SK-N-MC (cell line): ENCODE data around the gene RPUSD1.
"Not testable (repeated sequence)": the region's sequence is repeated elsewhere in the genome, so short reads cannot be mapped to it uniquely, and the experiment has no call there.

Experiments
- EZH2 ChIP-seq: fragments of 200-600 bp; sonication (generic); IDR thresholded peaks from one replicate; pipeline ENCODE4 v1.6.1; 2017; ENCODE audit warnings: antibody characterized with exemption
- FOXP2 ChIP-seq: optimal IDR thresholded peaks from 2 replicates; pipeline ENCODE3; 2011; ENCODE audit warnings: mild to moderate bottlenecking, moderate library complexity; ENCODE audit not compliant: insufficient read depth; ENCODE audit errors: extremely low read length, control extremely low read depth
- POLR2AphosphoS5 ChIP-seq: IDR thresholded peaks from 2 replicates; pipeline ENCODE4 v1.6.1; 2012; ENCODE audit warnings: mild to moderate bottlenecking, low read depth, low read length, borderline replicate concordance

DNA sequence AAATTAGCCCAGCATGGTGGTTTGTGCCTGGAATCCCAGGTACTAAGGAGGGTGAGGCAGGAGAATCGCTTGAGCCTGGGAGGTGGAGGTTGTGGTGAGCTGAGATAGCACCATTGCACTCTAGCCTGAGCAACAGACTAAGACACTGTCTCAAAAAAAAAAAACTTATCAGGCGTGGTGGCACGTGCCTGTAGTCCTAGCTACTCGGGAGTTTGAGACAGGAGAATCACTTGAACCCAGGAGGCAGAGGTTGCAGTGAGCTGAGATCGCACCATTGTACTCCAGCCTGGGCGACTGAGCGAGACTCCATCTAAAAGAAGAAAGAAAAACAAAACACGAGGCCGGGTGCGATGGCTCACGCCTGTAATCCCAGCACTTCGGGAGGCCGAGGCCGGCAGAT lies 45.3 kb downstream of the RPUSD1 start:
- not testable (repeated sequence) for TF ChIP-seq EZH2, POLR2AphosphoS5, FOXP2
